ENCODE results near the gene C11orf91. TPM values are rescaled to one million over a fixed set of nuclear protein-coding genes. Genes with fewer than 3 reads are reported as not detected.
"Not testable (repeated sequence)": the region's sequence is repeated elsewhere in the genome, so short reads cannot be mapped to it uniquely, and the experiment has no call there.

The C11orf91 gene
- total RNA-seq, 1 donor from 2014 or later, result 0.26 TPM

DNA sequence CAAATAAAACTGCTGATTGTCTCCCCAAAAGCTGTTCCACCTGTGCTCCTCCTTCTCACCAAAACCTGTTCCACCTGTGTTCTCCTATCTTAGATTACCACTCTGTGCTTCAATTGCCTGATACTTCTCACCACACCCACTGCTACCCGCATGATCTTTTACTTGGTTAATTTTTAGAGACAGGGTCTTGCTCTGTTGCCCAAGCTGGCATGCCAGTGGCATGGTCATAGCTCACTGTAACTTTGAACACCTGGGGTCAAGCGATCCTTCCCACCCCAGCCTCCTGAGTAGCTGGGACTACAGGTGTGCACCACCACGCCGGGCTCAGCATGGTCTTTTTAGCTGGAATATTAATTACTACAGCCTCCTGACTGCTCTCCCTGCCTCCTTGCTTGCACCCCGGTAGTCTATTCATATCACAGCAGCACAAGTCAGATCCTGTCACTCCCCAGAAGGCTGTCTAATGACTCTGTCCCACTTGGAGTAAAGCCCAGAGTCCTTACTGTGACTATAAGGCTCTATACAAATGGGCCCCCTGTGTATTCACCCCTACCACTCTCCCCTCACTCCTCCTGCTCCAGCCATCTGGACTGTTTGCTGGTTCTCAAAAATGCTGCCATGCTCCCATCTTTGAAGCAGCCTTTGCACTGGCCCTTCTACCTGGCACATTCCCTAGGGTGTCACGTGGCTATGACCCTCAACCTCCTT is 3.5 kb downstream of the C11orf91 start:
- DNase-seq (ENCODE audit: low spot score), result no peak

DNA sequence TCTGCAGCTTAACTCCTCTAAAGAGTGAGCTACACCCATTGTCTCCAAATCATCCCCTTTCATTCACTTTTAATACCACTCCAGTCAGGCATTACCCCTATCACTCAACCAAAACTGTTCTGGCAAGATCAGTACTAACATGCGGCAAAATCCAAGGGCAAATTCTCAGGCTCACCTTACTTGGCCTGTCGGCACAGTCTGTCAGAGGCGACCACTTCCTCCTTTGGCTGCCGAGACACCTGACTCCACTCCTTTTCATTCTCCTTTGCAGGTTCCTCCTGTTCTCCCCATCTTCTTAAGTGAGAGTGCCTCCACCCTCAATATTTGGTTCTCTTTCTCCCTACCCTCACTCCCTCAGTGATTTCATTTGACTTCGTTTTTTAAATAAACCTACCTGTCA is 4.2 kb downstream of the C11orf91 start:
- DNase-seq (ENCODE audit: low spot score), result no peak

DNA sequence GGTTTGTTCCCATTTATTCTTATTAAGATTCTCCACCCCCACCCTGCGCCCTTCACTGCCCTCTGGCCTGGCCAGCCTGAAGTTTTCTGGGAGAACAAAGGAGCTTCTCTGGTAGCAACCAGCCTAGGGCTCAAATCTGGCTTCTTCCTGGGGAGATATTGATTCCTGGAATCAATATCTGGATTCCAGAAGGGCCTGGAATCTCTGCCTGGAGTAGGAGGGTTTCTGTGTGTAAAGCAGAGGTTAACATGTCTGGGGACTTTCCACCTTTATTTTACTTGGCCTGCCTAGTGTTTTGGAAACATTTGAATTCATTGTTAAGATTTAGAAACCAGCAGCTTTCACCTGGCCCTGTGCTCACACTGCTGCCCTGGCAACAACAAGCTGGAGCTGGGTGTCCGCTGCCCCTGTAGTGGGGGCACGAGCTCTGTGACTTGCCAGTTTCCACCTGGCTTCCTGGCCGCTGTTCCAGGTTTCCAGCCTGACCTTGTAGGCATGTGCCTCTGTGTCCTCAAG is 5.5 kb downstream of the C11orf91 start:
- peak; percentile 69 for DNase-seq (ENCODE audit: low spot score)

GRCh38 chr11:33694346-33695050 is 6.1 kb downstream of the C11orf91 start:
- DNase-seq (ENCODE audit: low spot score), result no peak

- DNase-seq (ENCODE audit: low spot score), result no peak
Observed at GRCh38 chr11:33692541-33692940, 8.1 kb downstream of the C11orf91 start.

- DNase-seq (ENCODE audit: low spot score), result peak; percentile 89
Observed at GRCh38 chr11:33692013-33692504, 8.6 kb downstream of the C11orf91 start.

- no peak for DNase-seq (ENCODE audit: low spot score)
Observed at GRCh38 chr11:33691066-33691864, 9.4 kb downstream of the C11orf91 start.

- DNase-seq (ENCODE audit: low spot score), result no peak
Observed at GRCh38 chr11:33690290-33691065, 10.1 kb downstream of the C11orf91 start.

GRCh38 chr11:33689501-33689900 is 11.1 kb downstream of the C11orf91 start:
- no peak for DNase-seq (ENCODE audit: low spot score)

GRCh38 chr11:33689085-33689484 is 11.5 kb downstream of the C11orf91 start:
- DNase-seq (ENCODE audit: low spot score), result no peak

DNA sequence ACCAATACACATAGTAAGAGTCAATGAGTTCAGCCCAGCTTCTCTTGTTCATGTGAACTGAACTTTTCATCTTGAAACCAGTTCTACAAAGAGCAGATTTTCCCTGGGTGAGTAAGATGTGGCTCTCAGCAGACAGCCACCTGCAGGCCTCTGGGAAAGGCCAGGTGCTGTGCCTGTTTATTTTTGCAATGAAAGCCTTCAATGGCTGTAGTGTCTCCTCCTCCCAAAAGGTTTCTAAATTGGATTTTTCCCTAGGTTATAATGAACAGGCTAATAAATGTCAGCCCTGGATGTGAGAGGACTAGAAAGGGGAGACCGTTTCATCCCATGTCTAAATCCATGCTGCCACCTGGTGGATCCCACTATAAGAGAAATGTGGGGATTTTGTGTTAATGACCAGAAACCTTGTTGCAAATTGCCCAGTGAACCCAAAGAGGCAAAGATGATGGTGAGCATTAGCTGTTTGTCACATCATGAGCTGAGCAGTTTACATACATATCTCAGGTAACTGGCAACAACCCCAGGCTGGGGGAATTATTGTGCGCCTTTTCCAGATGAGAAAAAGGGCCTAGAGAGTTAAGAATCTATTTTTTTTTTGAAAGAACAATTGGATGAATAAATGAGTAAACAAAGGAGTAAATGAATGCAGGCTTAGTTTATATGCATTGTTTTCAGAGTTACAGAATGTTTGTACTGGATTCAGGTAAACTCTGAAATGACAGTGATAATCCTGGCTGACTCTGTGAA is 12.7 kb downstream of the C11orf91 start:
- DNase-seq (ENCODE audit: low spot score), result peak; percentile 57

- no peak for DNase-seq (ENCODE audit: low spot score)
Observed at GRCh38 chr11:33685082-33685481, 15.5 kb downstream of the C11orf91 start.

GRCh38 chr11:33684003-33684706 is 16.5 kb downstream of the C11orf91 start:
- DNase-seq (ENCODE audit: low spot score), result no peak

- DNase-seq (ENCODE audit: low spot score), result no peak
Observed at GRCh38 chr11:33682446-33682845, 18.2 kb downstream of the C11orf91 start.

- no peak for DNase-seq (ENCODE audit: low spot score)
Observed at GRCh38 chr11:33682019-33682418, 18.6 kb downstream of the C11orf91 start.

- DNase-seq (ENCODE audit: low spot score), result not testable (repeated sequence)
Observed at GRCh38 chr11:33678616-33679015, 22.0 kb downstream of the C11orf91 start.

DNA sequence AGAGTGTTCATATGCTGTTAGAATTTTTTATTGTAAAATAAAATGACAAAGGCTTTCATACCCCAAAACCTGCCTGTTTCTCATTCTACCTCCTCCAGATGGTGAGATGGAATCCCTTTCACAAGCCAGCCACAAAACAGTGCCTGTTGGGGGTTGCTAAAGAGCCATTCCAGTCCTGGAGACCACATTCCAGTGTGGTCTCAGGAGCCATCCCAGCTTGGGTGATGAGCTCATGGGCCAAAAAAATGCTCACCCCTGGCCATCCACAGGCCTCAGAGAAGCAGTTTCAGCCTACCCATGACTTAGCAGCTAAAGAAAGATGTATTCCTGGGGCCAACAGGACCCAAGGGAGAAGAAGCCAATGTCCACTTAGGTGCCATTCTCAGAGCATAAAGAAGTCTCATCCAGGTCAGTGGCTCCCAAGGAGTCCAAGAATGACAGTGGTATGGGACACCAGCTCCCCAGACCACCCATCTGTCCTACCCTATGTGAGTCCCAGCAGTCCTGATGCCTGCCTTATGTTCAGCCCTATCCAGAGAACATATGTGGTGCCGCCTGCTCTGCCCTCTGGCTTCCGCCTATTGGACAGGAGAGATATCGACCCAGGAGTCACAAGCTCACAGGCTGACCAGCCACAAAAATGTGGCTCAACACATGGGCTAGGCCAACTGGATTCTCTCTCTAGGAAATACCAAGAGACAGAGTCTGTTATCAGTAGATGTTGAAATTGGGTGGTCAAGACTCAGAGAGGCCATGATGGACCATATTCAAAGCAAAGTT is 26.4 kb downstream of the C11orf91 start:
- DNase-seq (ENCODE audit: low spot score), result no peak

GRCh38 chr11:33672273-33672672 is 28.4 kb downstream of the C11orf91 start:
- DNase-seq (ENCODE audit: low spot score), result no peak

Data from mucosa of gallbladder (tissue), 1 donor.